ENCODE measurements around the gene PID1. TPM values are rescaled to one million over a fixed set of nuclear protein-coding genes. Genes with fewer than 3 reads are reported as not detected.

Gene PID1
- total and polyA plus RNA-seq, 11 donors, result 2.1 to 17.7 (median 7.1) TPM

DNA sequence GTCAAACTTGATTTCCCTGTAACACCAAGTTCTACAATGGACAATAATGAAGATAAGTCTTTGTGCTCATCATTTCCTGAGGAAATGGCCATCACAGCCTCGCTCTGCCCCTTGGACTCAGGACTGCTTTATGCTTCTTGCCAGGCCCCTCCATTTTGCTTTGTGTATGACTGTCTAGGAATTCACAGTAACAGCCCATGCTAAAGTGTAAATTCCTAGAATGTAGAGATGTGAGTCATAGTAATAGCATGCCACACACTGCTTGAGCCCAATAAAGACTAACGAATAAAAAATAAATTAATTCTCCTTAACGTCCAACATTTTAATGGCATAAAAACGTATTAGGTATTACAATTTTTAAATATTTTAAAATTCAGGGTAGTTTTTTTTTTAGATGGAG lies 226.5 kb downstream of the PID1 start:
- no peak for ATAC-seq
- TF ChIP-seq POLR2A (IDR thresholded peaks at IDR 0.05), result no peak
- TF ChIP-seq, protein P1, sequence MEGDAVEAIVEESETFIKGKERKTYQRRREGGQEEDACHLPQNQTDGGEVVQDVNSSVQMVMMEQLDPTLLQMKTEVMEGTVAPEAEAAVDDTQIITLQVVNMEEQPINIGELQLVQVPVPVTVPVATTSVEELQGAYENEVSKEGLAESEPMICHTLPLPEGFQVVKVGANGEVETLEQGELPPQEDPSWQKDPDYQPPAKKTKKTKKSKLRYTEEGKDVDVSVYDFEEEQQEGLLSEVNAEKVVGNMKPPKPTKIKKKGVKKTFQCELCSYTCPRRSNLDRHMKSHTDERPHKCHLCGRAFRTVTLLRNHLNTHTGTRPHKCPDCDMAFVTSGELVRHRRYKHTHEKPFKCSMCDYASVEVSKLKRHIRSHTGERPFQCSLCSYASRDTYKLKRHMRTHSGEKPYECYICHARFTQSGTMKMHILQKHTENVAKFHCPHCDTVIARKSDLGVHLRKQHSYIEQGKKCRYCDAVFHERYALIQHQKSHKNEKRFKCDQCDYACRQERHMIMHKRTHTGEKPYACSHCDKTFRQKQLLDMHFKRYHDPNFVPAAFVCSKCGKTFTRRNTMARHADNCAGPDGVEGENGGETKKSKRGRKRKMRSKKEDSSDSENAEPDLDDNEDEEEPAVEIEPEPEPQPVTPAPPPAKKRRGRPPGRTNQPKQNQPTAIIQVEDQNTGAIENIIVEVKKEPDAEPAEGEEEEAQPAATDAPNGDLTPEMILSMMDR (IDR thresholded peaks at IDR 0.05), result no peak
- no peaks in the 10 kb centered on the region for H3K4me1 ChIP-seq
- no peaks in the 10 kb centered on the region for H3K9me3 ChIP-seq
- intact Hi-C loops (cut with DNase I), result no loop called here
- no peak overlapping the region for H3K4me3 ChIP-seq
- no peak overlapping the region for H3K27ac ChIP-seq
- H3K27me3 ChIP-seq, result no peaks in the 10 kb centered on the region
- no peaks in the 10 kb centered on the region for H3K36me3 ChIP-seq
- 57 to 84% (median 72%) methylated on average over 4 of the region's 4 CpGs for WGBS, 4 donors
- DNase-seq, result no peak

DNA sequence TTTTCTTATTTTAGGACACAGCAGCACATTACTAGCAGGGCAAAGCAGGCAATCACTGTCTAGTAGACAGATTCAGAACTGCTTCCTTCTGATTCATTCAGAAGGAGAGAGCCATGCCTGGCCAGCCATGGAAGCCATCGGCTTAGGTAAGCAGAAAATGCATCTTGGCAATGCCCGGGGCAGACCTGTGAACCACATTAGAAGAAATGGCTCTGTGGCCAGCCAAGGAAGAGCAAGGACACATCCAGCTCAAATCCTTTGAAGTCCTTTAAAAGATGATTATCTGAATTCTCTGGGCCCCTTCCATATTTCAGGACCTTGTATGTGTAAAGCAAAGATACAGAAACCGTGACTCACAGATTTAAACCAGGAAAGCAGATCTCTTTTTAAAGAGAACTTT lies 227.4 kb downstream of the PID1 start:
- TF ChIP-seq, protein P1 (IDR thresholded peaks at IDR 0.05), result no peak
- TF ChIP-seq POLR2A (IDR thresholded peaks at IDR 0.05), result no peak
- Histone ChIP-seq H3K27me3 (no peaks in the 10 kb centered on the region), H3K9me3 (no peaks in the 10 kb centered on the region), H3K4me3 (no peak overlapping the region), H3K27ac (no peak overlapping the region), H3K4me1 (no peaks in the 10 kb centered on the region), H3K36me3 (no peaks in the 10 kb centered on the region)
- DNase-seq (no peak), ATAC-seq (no peak)
- whole genome bisulfite sequencing, 4 donors, result 77 to 88% (median 83%) methylated on average over 3 of the region's 3 CpGs
- intact Hi-C loops (cut with DNase I), result no loop called here

DNA sequence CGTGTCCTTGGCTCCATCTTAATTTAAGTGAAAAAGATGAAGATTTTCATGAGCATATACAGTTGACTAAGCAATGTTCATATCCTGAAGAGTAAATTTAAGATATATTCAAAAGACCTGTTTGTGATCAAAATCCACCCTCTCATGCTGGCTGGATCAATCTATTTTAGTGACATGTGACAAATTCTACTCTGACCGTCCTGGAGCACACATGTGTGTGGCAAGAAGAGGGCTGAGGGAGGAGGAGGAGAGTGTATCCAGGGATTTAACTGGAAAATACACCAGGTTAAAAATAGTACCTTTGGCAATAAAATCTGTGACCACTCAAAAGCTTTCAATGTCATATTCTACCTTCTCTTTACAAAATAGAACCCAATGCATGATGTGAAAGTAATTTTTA lies 228.7 kb downstream of the PID1 start:
- intact Hi-C loops (cut with DNase I), result no loop called here
- no peak for DNase-seq
- Histone ChIP-seq H3K27me3 (no peaks in the 10 kb centered on the region), H3K4me3 (no peak overlapping the region), H3K36me3 (no peaks in the 10 kb centered on the region), H3K4me1 (no peaks in the 10 kb centered on the region), H3K9me3 (no peaks in the 10 kb centered on the region), H3K27ac (no peak overlapping the region)
- whole genome bisulfite sequencing, 4 donors, result 53 to 59% (median 58%) methylated on average over 2 of the region's 2 CpGs
- ATAC-seq, result no peak
- TF ChIP-seq, protein P1 (IDR thresholded peaks at IDR 0.05), result no peak
- TF ChIP-seq POLR2A (IDR thresholded peaks at IDR 0.05), result no peak

DNA sequence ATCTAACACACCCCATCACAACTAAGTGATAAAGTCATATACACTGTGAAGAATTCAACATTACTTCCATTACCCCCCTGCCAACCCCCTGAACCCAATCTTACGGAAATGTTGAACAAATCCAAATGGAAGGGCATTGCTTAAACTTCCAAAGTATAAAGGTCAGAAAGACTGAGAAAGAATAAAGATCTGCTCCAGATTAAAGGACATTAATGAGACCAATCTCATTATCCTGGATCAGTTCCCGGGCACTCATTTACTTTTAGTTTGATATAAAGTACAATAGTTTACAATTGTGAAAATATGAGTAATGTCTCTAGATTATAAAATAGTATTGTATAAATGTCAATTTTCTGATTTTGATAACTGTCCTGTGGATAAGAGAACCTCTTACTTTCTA lies 229.4 kb downstream of the PID1 start:
- Histone ChIP-seq H3K4me1 (no peaks in the 10 kb centered on the region), H3K4me3 (no peak overlapping the region), H3K9me3 (no peaks in the 10 kb centered on the region), H3K27ac (no peak overlapping the region), H3K36me3 (no peaks in the 10 kb centered on the region), H3K27me3 (no peaks in the 10 kb centered on the region)
- ATAC-seq, result no peak
- intact Hi-C loops (cut with DNase I), result no loop called here
- DNase-seq, result no peak
- WGBS, 4 donors, result 88 to 92% (median 90%) methylated on average over 2 of the region's 2 CpGs
- TF ChIP-seq, protein P1 (IDR thresholded peaks at IDR 0.05), result no peak
- TF ChIP-seq POLR2A (IDR thresholded peaks at IDR 0.05), result no peak
